Caco-2 (cell line): Measurements from ENCODE around the gene NIF3L1. TPM values are rescaled to one million over a fixed set of nuclear protein-coding genes. Genes with fewer than 3 reads are reported as not detected.

Source experiments
- BruUV-seq: library from RNA; stranded (reverse); fragments of 400-500 nt; replicated peaks from 2 replicates; lab custom pipeline; 2021; lab: Mats Ljungman, UMichigan
- CTCF ChIA-PET: fragments of 300-600 bp; sonication (Branson Sonifier 250); formaldehyde crosslinking; loops from one replicate; lab custom pipeline; 2022; ENCODE audit warnings: antibody characterized with exemption; lab: Charles Lee
- POLR2A ChIA-PET: fragments of 300-600 bp; sonication (Branson Sonifier 250); formaldehyde crosslinking; loops from one replicate; lab custom pipeline; 2022; ENCODE audit warnings: antibody characterized with exemption; lab: Charles Lee
- DNase-seq, 2 experiments: peaks; one replicate each; pipeline versions ENCODE4 v3.0.0 to v3.0.0-alpha.2; 2020 to 2022
- H3K27me3 ChIP-seq: replicated peaks from 2 replicates; pipeline ENCODE4 v1.6.0; 2011; ENCODE audit warnings: low read length; ENCODE audit not compliant: control insufficient read depth, insufficient read depth
- H3K36me3 ChIP-seq: 2 replicates; pipeline ENCODE4 v1.5.1; 2011; ENCODE audit warnings: low read length; ENCODE audit not compliant: control insufficient read depth, insufficient read depth
- H3K4me1 ChIP-seq: fragments of 250-450 bp; sonication (Bioruptor Pico); 2 replicates; pipeline ENCODE4 v1.5.1; 2020; ENCODE audit warnings: mild to moderate bottlenecking
- H3K4me3 ChIP-seq: 2 replicates; pipeline ENCODE4 v1.5.1; 2011; ENCODE audit warnings: low read depth, mild to moderate bottlenecking, control low read depth, low read length
- H3K9me3 ChIP-seq: fragments of 250-450 bp; sonication (Bioruptor Pico); 2 replicates; pipeline ENCODE4 v1.5.1; 2020; ENCODE audit warnings: mild to moderate bottlenecking, moderate library complexity
- H3K27ac Mint-ChIP-seq: one replicate; pipeline ENCODE4 v1.8.0; 2022; ENCODE audit warnings: mixed read lengths; ENCODE audit not compliant: unreplicated experiment
- H3K27me3 Mint-ChIP-seq: one replicate; pipeline ENCODE4 v1.8.0; 2022; ENCODE audit warnings: mixed read lengths; ENCODE audit not compliant: insufficient read depth, unreplicated experiment
- H3K36me3 Mint-ChIP-seq: one replicate; pipeline ENCODE4 v1.8.0; 2022; ENCODE audit warnings: mild to moderate bottlenecking, mixed read lengths; ENCODE audit not compliant: insufficient read depth, unreplicated experiment
- H3K4me1 Mint-ChIP-seq: one replicate; pipeline ENCODE4 v1.8.0; 2022; ENCODE audit warnings: low read depth, mixed read lengths; ENCODE audit not compliant: unreplicated experiment
- H3K4me3 Mint-ChIP-seq: one replicate; pipeline ENCODE4 v1.8.0; 2022; ENCODE audit warnings: mild to moderate bottlenecking, moderate library complexity, mixed read lengths; ENCODE audit not compliant: unreplicated experiment
- H3K9me3 Mint-ChIP-seq: one replicate; pipeline ENCODE4 v1.8.0; 2022; ENCODE audit warnings: mixed read lengths; ENCODE audit not compliant: unreplicated experiment
- intact Hi-C: fragments of 100-400 bp; cut with micrococcal nuclease; formaldehyde crosslinking; loops from one replicate; pipeline ENCODE4 v1.10.0; 2022; ENCODE audit not compliant: unreplicated experiment
- total RNA-seq: library from RNA; stranded (reverse); gene quantifications from 2 replicates; pipeline ENCODE4 v1.2.3, GENCODE V29; 2022
- TF ChIP-seq, protein P1 (sequence below), 2 experiments: fragments of 200-600 bp in 1 of 2; IDR thresholded peaks; 1 replicate in 1 of 2; 2 replicates in 1 of 2; pipeline versions ENCODE4 v1.5.1 to v1.8.0; 2011 to 2022; ENCODE audit warnings: antibody characterized with exemption in 1 of 2, control low read depth in 1 of 2, inconsistent platforms in 1 of 2, low read depth in 1 of 2, low read length in 1 of 2, mild to moderate bottlenecking in 1 of 2, moderate library complexity in 1 of 2; ENCODE audit not compliant: insufficient read depth in 1 of 2, severe bottlenecking in 1 of 2, unreplicated experiment in 1 of 2

Gene NIF3L1
- total RNA-seq, 1 experiment from 2014 or later = 49.7 TPM

DNA sequence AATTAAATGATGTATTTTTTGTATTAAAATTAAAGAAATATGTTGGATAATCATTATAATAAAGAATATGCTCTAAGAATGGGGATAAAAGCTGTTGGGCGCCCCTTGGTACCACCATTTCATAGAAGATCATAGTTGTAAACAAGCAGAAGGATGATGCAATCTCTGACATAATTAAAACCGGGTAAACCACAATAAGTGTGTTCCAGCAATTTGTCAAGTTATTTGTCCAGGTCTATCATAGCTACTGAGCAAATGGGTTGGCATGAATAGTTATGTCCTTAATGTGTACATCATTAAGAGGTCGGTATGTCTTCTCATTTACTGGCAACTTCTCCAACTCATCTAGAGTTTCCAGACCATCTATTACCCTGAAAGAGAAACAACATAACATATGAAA lies 18.0 kb upstream of the NIF3L1 start:
- no peak for DNase-seq
- Mint-ChIP-seq H3K27me3 (no peaks in the 10 kb centered on the region), H3K36me3 (peaks cover 19% of the 10 kb centered on the region), H3K4me1 (no peaks in the 10 kb centered on the region), H3K4me3 (no peak overlapping the region), H3K9me3 (no peaks in the 10 kb centered on the region), H3K27ac (no peak overlapping the region)
- Histone ChIP-seq H3K9me3 (no peaks in the 10 kb centered on the region), H3K4me3 (no peak overlapping the region), H3K36me3 (no peaks in the 10 kb centered on the region), H3K27me3 (no peaks in the 10 kb centered on the region), H3K4me1 (no peaks in the 10 kb centered on the region)
- CTCF ChIA-PET = no interaction called here
- POLR2A ChIA-PET = no interaction called here
- no TSS peak for BruUV-seq
- intact Hi-C loops = no loop called here
- TF ChIP-seq, protein P1, sequence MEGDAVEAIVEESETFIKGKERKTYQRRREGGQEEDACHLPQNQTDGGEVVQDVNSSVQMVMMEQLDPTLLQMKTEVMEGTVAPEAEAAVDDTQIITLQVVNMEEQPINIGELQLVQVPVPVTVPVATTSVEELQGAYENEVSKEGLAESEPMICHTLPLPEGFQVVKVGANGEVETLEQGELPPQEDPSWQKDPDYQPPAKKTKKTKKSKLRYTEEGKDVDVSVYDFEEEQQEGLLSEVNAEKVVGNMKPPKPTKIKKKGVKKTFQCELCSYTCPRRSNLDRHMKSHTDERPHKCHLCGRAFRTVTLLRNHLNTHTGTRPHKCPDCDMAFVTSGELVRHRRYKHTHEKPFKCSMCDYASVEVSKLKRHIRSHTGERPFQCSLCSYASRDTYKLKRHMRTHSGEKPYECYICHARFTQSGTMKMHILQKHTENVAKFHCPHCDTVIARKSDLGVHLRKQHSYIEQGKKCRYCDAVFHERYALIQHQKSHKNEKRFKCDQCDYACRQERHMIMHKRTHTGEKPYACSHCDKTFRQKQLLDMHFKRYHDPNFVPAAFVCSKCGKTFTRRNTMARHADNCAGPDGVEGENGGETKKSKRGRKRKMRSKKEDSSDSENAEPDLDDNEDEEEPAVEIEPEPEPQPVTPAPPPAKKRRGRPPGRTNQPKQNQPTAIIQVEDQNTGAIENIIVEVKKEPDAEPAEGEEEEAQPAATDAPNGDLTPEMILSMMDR (IDR thresholded peaks at IDR 0.05; ENCODE audit: insufficient read depth in 1 of 2, low read depth in 1 of 2, low read length in 1 of 2, severe bottlenecking in 1 of 2, unreplicated experiment in 1 of 2) = no peak

DNA sequence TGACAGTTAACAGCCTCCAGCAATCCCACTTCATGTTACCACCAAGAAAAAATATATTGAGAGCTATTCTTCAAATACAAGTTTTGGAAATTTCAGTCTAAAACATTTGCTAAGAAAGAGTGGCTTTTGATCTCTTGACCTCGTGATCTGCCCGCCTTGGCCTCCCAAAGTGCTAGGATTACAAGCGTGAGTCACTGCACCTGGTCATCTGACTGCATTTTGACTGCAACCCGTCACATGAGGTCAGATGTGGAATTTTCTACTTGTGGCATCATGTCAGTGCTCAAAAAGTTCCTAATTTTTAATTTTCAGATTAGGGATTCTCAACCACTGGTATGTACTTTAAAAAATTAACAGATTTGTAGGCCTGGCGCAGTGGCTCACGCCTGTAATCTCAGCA lies 15.6 kb upstream of the NIF3L1 start:
- H3K27ac Mint-ChIP-seq = no peak overlapping the region
- no peaks in the 10 kb centered on the region for H3K4me1 Mint-ChIP-seq
- CTCF ChIA-PET = interaction anchor here (0.6 kb wide), 1 partner anchor 914 kb away, joined by 4 read pairs; no protein-coding TSS in a partner anchor
- intact Hi-C loops = no loop called here
- no peak overlapping the region for H3K4me3 Mint-ChIP-seq
- Histone ChIP-seq H3K4me1 (peaks cover 5% of the 10 kb centered on the region), H3K4me3 (no peak overlapping the region), H3K9me3 (no peaks in the 10 kb centered on the region), H3K36me3 (no peaks in the 10 kb centered on the region), H3K27me3 (no peaks in the 10 kb centered on the region)
- TF ChIP-seq, protein P1 (IDR thresholded peaks at IDR 0.05; ENCODE audit: insufficient read depth in 1 of 2, low read depth in 1 of 2, low read length in 1 of 2, severe bottlenecking in 1 of 2, unreplicated experiment in 1 of 2) = no peak
- no peaks in the 10 kb centered on the region for H3K9me3 Mint-ChIP-seq
- no peak for DNase-seq
- POLR2A ChIA-PET = no interaction called here
- peaks cover 18% of the 10 kb centered on the region for H3K36me3 Mint-ChIP-seq
- no TSS peak for BruUV-seq
- no peaks in the 10 kb centered on the region for H3K27me3 Mint-ChIP-seq

DNA sequence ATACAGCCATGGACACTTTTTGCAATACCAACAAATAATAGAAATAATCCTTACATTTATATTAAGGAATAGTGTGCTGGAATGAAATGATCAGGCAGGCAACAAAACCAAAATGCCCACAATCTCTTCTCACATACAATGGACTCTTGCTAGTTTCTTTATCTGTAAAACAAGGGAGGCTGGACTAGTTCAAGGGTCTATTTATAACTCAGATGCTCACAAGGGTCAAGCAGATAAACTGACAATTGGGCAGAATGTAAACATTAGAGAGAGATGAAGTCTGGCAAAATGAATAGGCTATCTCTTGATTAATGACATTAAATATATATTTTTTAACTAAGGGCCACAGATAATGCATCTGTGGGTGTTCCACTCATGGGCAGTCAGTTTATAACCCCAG lies 11.7 kb upstream of the NIF3L1 start:
- H3K9me3 Mint-ChIP-seq = no peaks in the 10 kb centered on the region
- no peaks in the 10 kb centered on the region for H3K27me3 Mint-ChIP-seq
- Histone ChIP-seq H3K9me3 (no peaks in the 10 kb centered on the region), H3K4me3 (no peak overlapping the region), H3K4me1 (peaks cover 5% of the 10 kb centered on the region), H3K27me3 (no peaks in the 10 kb centered on the region), H3K36me3 (no peaks in the 10 kb centered on the region)
- no TSS peak for BruUV-seq
- H3K36me3 Mint-ChIP-seq = peaks cover 20% of the 10 kb centered on the region
- H3K4me1 Mint-ChIP-seq = no peaks in the 10 kb centered on the region
- H3K4me3 Mint-ChIP-seq = no peak overlapping the region
- H3K27ac Mint-ChIP-seq = no peak overlapping the region
- intact Hi-C loops = no loop called here
- POLR2A ChIA-PET = no interaction called here
- CTCF ChIA-PET = interaction anchor here (0.6 kb wide), 1 partner anchor 14 kb away, joined by 6 read pairs; no protein-coding TSS in a partner anchor
- TF ChIP-seq, protein P1 (IDR thresholded peaks at IDR 0.05; ENCODE audit: insufficient read depth in 1 of 2, low read depth in 1 of 2, low read length in 1 of 2, severe bottlenecking in 1 of 2, unreplicated experiment in 1 of 2) = no peak
- no peak for DNase-seq
